ENCODE results near the gene THRAP3.

THRAP3 gene

GRCh38 chr1:36287595-36287994 lies 63.4 kb downstream of the THRAP3 start:
- DNase-seq: no peak

GRCh38 chr1:36295390-36295789 lies 71.1 kb downstream of the THRAP3 start:
- DNase-seq: no peak

- no peak for DNase-seq
These were observed 72.8 kb downstream of the THRAP3 start for GRCh38 chr1:36297062-36297461.

GRCh38 chr1:36298640-36299039 lies 74.4 kb downstream of the THRAP3 start:
- no peak for DNase-seq

GRCh38 chr1:36300526-36300925 lies 76.3 kb downstream of the THRAP3 start:
- no peak for DNase-seq

GRCh38 chr1:36301220-36301619 lies 77.0 kb downstream of the THRAP3 start:
- DNase-seq: no peak

GRCh38 chr1:36303244-36303643 lies 79.0 kb downstream of the THRAP3 start:
- DNase-seq: no peak

DNA sequence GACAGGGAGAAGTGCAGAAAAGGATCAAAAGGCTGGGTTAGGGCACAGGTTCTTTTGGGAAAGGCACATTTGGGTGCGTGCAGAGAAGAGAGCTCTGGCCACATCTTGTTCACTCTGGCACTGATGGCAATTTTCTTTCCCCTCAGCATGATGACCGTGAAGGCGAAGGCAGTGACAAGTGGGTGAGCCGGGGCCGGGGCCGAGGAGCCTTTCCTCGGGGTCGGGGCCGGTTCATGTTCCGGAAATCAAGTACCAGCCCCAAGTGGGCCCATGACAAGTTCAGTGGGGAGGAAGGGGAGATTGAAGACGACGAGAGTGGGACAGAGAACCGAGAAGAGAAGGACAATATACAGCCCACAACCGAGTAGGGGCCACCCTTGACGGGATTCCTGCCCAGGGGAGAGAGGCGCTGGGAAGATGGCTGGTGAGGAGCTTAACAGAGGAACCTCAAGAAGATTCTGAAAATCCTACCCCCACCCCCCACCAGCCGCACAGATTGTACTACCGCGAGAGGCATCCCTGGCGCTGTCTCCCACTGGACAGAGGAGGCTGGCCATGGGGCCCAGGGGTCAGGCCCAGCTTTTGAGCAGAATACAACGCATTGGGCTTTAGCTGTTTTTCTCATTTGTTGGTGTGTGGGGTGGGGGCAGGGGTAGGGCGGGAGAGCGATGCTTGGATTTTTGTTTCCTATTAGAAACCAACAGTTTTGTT lies 79.6 kb downstream of the THRAP3 start:
- no peak for DNase-seq

- no peak for DNase-seq
These were observed 80.3 kb downstream of the THRAP3 start for GRCh38 chr1:36304521-36304920.

DNA sequence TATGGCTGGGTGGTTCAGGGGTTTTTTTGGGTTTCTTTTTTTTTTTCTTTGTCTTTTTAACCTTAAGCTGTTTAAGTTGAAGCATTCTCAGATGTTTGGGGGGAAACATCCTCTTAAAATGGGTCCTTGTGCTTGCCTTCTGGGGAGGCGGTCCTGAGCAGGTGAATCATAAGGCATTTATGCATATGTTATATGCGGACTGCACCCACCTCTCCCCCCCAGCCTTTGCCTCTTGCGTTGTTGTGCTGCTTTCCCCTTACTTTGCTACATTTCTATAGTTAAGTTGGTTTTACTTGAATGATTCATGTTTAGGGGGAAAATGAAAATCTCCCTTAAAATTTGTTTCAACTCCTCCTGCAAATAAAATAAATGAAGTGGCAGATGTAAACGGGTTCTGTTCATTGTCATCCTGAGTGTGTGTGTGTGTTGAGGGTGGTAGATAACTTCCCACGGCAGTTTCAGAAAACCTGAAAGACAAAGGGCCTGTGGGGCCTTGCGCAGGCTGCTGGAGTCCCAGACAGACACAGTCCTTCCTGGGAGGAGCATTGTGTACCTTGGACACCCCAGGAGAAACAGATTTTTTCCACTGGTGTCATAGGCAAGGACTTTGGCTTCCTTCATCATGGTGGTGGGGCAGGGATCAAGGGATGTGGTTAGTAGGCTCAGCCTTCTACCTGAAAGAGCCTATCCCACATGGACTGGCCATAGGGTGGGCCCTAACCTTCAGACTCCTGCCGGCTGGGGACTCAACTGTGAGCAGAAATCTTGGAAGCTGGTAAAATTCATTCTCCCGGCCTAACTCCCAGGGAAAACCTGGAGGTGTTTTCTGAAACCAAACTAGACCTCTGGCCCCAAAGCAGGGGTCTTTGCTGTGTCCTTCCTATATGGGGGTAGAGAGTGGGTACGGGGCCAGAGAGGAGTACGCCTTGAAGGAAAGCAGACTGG lies 81.0 kb downstream of the THRAP3 start:
- no peak for DNase-seq

DNA sequence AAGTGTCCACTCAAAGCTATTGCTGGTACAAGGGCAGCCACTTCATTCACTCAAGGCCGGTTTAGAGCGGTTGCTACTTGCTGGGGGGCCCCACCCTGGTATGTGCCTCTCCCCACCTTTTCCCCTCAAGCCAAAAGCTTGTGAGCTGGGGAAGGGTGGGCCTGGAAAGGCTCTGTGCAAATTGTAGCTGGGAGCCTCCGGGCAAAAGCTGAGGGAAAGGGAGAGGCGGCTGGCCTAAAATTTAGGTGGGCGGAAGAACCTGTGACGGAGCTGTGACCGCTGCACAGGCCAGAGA lies 81.6 kb downstream of the THRAP3 start:
- no peak for DNase-seq

DNA sequence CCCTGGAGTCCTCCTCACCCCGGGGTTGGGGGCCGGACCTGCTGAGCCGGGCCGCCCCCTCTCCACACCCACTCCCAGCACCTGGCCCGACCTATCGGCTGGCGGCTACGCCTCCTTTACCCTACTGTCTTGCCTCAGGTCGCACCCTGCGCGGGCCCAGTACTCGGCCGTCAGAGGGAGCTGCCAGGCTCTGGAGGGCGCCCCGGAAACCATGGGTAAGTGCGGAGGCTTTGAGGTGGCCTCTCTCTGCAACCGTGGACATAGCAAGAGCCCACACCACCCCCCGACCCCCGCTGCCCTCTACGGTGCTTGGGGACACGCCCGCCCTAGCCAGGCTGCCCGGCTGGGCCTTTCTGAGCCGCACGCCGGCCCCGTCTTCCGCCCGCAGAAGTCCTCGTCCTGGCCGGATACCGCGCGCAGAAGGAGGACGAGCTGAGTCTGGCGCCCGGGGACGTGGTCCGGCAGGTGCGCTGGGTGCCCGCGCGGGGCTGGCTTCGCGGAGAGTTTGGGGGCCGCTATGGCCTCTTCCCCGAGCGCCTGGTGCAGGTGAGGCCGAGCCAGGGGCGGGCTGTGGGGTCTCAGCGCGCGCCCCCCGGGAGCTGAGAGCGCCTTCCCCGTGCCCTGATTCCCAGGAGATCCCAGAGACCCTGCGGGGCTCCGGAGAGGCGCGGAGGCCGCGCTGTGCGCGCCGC lies 82.1 kb downstream of the THRAP3 start, which contains the start of gene SH3D21:
TSS of gene SH3D21 (plus strand) at position 159 of the 692 bp plus-strand sequence. CDS start at position 212, 53 bp downstream.
- DNase-seq: peak in 2 of 56 donors; percentile 22 to 28

DNA sequence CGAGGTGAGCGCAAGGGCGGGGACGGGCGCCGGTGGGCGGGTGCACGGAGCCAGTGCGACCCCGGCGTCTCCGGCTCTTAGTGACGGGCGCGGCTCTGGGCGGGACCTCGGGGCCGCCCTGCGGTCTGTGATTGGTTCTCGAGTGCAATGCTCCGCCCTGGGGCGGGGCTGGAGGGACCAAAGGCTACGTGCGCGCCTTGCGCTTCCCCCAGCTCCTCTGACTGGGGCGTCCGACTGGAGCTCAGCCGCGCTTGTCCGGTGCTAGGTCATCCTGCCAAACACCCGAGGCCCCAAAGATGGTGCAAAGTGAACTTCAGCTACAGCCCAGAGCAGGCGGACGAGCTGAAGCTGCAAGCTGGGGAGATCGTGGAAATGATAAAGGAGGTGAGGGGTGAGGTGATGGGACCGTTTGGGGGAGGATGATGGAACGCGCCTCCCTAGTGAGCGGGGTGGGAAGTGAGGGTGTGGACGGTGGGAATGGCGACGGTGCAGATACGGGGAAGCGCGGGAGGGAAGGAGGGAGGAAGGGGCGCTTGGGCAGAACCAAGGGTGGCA lies 82.7 kb downstream of the THRAP3 start:
- peak in 53 of 56 donors; percentile 19 to 90 (median 71) for DNase-seq

DNA sequence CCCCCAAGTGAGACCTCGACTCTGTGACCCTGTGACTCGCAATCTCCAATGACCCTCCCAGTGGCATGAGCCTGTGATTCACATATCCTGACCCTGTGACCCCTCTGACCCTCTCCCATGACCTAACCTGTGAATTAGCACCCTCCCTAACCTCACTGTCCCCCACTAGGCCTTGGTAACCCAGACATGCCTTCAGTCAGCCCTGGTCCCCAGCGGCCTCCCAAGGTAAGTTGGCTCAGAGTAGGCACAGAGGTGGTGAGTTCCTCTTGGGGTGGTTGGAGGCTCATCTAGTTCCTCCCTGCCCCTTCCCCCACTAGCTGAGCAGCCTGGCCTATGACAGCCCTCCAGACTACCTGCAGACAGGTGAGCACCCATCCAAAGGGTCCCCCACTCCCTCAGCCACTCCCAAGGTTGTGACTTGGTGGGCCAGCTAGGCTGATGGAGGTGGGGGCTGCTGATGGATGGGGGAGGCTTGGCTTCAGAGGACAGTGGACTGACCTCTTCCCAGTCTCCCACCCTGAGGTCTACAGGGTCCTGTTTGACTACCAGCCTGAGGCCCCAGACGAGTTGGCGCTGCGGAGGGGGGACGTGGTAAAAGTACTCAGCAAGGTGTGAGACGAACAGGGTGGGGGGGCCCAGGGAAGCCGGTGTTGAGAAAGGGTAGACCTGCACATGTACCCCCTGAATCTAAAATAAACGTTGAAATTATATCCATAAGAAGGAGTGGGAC lies 83.5 kb downstream of the THRAP3 start:
- no peak for DNase-seq

GRCh38 chr1:36309397-36309796 lies 85.2 kb downstream of the THRAP3 start:
- DNase-seq: no peak

DNA sequence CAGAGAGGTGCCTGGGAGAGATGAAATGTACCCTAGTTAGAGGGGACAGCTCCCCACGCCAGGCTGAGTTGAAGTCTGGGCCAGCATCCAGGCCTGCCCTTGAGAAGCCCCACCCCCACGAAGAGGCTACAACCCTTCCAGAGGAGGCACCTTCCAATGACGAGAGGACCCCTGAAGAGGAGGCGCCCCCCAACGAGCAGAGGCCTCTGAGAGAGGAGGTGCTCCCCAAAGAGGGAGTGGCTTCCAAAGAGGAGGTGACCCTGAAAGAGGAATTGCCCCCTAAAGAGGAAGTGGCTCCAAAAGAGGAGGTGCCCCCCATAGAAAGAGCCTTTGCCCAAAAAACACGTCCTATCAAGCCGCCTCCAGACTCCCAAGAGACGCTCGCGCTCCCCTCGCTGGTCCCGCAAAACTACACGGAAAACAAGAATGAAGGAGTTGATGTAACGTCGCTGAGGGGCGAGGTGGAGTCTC lies 96.1 kb downstream of the THRAP3 start:
- no peak for DNase-seq

DNA sequence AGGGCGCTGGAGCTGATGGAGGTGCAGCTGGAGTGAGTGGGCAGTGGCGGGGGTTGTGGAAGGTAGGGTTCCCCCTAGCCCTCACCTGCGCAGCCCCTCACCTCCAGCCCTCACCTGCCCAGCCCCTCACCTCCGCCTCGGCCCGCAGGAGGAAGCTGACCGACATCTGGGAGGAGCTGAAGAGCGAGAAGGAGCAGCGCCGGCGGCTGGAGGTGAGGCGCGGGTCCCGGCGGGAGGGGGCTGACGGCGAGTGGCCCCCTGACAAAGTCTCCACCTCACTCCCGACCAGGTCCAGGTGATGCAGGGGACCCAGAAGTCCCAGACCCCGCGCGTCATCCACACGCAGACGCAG lies 96.5 kb downstream of the THRAP3 start:
- no peak for DNase-seq

DNA sequence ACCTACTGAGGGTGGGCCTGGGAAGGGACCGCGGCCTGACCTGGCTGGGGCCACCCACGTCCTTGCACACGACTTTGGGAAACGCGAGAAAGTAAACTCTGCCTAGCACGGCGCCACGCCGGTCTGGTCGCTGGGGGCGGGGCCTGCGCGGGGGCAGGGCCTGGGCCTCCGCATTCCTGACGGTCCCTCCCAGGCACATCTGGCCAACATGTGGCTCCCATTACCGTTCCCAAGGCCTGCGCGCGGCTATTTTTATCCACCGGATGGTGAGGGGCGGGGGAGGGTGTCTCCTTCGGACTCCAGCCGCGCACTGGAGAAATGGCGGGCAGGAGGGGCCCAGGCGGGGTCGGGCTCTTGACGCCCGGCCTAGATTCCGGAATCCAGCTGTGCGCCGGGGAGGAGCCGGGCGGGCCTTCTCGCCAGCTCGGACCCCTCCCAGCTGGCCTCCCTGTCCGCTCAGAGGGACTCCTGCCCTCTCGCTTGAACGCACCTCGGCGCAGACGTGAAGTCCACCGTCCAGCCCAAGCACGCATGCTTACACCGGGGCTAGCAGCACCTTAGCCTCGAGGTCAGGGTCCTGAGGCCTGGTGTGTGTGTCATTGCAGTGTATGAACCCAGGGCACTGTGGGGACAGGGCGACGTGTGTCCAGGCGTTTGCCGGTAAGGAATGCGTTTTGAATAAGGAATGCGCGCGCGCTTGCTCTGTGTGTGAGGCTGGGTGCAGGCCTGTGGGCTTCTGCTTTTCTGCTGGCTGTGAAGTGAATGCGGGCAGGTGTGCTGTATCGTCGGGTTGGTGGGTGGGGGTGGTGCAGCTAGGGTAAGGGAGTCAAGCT lies 97.1 kb downstream of the THRAP3 start:
- DNase-seq: peak in 1 of 56 donors; percentile 28

DNA sequence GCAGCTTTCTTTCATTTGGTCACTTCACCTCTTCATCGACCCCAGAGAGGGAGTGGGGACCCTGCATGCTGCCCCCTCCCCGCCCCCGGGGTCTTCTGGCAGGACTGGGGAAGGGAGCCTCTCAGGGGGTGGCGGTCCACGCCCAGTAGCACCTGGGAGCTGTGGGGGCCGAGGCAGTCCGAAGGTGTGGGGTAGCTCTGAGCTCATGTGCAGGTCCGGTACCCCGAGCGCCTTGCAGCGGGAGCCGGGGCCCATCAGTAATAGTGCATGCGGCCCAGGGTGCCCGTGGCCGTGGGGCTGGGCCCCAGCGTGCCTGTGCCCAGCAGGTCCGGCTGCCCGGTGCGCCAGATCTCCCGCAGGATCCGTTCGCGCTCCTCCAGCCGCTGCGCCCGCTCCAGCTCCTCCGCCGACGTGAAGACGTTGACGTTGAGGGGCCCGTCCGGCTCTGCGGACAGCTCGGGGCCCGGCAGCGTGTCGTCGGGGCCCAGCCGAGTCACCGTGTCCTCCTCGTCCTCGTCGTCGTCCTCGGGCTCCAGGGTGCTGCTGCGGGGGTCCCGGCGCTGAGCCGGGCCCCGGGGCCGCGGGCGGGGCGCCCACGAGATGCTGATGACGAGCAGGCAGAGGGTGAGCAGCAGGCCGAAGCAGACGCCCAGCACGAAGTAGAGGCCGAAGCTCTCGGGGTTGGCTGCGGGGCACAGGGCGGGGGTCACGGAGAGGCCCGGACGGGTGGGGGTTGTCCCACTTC lies 98.0 kb downstream of the THRAP3 start:
- no peak for DNase-seq
